Thoracic aorta (tissue), 2 donors: Measurements from ENCODE around the gene SIL1. TPM values are rescaled to one million over a fixed set of nuclear protein-coding genes. Genes with fewer than 3 reads are reported as not detected.

Experiments used
- ATAC-seq: fragments of 150-250 bp; one replicate; pipeline ENCODE4 v1.8.0; 2017; ENCODE audit warnings: low read depth; ENCODE audit not compliant: insufficient number of reproducible peaks, low FRiP score
- DNase-seq: peaks from one replicate; pipeline ENCODE4 v3.0.0-alpha.2; 2020; ENCODE audit warnings: low spot score
- H3K27ac ChIP-seq, 2 donors: fragments of 200-600 bp; sonication (generic); 1 replicate in 1 of 2; 2 replicates in 1 of 2; pipeline ENCODE4 v1.5.1; 2016; ENCODE audit warnings: mild to moderate bottlenecking in 2 of 2, moderate library complexity in 2 of 2
- H3K27me3 ChIP-seq: fragments of 200-600 bp; sonication (generic); replicated peaks from 2 replicates; pipeline ENCODE4 v1.6.0; 2016; ENCODE audit warnings: mild to moderate bottlenecking; ENCODE audit not compliant: insufficient read depth
- H3K36me3 ChIP-seq: fragments of 200-600 bp; sonication (generic); one replicate; pipeline ENCODE4 v1.5.1; 2016
- H3K4me1 ChIP-seq, 2 donors: fragments of 200-600 bp; sonication (generic); 1 replicate in 1 of 2; 2 replicates in 1 of 2; pipeline versions ENCODE4 v1.5.1 to v1.6.0; 2016; ENCODE audit warnings: low read depth in 2 of 2, mild to moderate bottlenecking in 1 of 2; ENCODE audit not compliant: control insufficient read depth in 1 of 2
- H3K4me3 ChIP-seq: fragments of 200-600 bp; sonication (generic); 2 replicates; pipeline ENCODE4 v1.5.1; 2016; ENCODE audit warnings: mild to moderate bottlenecking
- H3K9me3 ChIP-seq: fragments of 200-600 bp; sonication (generic); 2 replicates; pipeline ENCODE4 v1.5.1; 2016
- total RNA-seq, 2 donors: library from RNA; depleted of rRNA; stranded (reverse); fragments of >200 nt; gene quantifications; one replicate each; pipeline versions ENCODE4 v1.1.0 to v1.2.3, GENCODE V29; 2016
- TF ChIP-seq, protein P1 (sequence below): fragments of 200-600 bp; sonication (generic); IDR thresholded peaks from one replicate; pipeline ENCODE4 v1.5.1; 2019; ENCODE audit warnings: antibody characterized with exemption

The SIL1 gene
- total RNA-seq, 2 donors from 2014 or later: 33.1 to 41.2 TPM

DNA sequence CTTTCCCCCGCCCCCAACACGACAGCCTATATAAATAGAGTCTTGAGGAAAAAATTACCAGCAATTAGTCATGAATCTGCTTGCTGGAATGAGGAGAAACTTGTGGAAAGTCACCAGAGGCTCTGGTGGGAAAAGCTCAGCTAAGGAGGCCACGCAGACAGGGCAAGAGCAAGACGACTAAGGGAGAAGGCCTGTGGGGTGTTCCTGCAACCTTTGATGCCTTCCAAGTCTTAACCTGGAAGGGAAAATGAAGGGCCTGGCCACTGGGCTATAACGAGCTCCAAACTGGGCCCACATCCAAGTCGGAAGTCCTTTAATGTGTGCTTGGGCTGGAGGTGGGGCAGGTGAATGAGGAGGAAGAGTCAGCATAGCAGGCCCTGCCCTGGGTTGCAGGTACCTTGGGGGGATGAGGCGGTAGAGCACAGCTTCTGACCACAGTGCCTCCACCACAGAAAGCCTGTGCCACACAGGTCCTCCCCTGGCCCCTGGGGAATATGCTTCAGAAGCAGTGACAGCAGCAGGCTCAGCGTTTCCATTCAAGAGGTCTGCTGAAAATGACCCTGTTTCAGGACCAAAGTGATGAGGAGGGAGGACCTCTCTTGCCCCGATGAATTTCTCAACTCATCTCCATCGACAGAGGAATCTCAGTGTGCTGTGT is 230.2 kb downstream of the SIL1 start:
- Histone ChIP-seq H3K27ac (no peak overlapping the region), H3K27me3 (no peaks in the 10 kb centered on the region), H3K9me3 (no peaks in the 10 kb centered on the region), H3K4me3 (no peak overlapping the region), H3K4me1 (peaks cover 17 to 42% of the 10 kb centered on the region in 2 donors), H3K36me3 (no peaks in the 10 kb centered on the region)
- DNase-seq: no peak
- no peak for ATAC-seq
- TF ChIP-seq, protein P1, sequence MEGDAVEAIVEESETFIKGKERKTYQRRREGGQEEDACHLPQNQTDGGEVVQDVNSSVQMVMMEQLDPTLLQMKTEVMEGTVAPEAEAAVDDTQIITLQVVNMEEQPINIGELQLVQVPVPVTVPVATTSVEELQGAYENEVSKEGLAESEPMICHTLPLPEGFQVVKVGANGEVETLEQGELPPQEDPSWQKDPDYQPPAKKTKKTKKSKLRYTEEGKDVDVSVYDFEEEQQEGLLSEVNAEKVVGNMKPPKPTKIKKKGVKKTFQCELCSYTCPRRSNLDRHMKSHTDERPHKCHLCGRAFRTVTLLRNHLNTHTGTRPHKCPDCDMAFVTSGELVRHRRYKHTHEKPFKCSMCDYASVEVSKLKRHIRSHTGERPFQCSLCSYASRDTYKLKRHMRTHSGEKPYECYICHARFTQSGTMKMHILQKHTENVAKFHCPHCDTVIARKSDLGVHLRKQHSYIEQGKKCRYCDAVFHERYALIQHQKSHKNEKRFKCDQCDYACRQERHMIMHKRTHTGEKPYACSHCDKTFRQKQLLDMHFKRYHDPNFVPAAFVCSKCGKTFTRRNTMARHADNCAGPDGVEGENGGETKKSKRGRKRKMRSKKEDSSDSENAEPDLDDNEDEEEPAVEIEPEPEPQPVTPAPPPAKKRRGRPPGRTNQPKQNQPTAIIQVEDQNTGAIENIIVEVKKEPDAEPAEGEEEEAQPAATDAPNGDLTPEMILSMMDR: no peak

DNA sequence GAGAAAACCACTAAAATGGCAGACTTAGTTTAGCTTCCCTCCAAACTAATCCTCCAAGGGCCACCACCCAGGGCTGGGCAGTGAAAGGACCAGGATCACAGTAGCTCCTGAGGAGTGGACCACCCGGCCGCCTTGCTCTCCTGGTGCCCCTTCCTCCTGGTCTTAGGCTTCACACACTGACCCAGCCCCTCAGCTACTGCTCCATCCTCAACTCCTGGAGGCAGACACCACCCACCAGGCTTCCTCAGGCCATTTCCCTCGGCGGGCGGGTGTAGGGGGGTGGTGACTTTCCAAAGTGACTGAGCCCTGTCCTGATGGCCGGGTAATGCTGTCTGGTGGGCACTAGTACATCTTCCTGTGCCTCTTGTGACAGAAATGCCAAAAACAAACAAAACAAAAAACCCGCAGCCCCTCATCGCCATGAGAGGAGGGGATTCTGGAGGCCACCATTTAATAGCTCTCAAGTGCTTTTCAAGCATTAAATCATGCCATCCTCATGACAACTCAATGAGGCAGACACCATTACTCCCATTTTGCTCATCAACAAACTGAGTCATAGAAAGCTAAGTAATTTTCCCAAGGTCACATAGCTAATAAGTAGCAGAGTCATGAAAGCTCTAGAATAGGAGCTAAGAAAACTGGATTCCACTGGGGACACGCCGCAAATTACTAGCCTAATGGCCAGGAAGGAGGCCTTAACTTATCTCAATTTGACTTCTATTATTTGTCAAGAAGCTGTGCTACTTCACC is 231.8 kb downstream of the SIL1 start:
- Histone ChIP-seq H3K27ac (no peak overlapping the region), H3K4me3 (no peak overlapping the region), H3K9me3 (no peaks in the 10 kb centered on the region), H3K36me3 (no peaks in the 10 kb centered on the region), H3K4me1 (peaks cover 4 to 27% of the 10 kb centered on the region in 2 donors), H3K27me3 (no peaks in the 10 kb centered on the region)
- ATAC-seq (no peak), DNase-seq (no peak)
- TF ChIP-seq, protein P1: no peak

DNA sequence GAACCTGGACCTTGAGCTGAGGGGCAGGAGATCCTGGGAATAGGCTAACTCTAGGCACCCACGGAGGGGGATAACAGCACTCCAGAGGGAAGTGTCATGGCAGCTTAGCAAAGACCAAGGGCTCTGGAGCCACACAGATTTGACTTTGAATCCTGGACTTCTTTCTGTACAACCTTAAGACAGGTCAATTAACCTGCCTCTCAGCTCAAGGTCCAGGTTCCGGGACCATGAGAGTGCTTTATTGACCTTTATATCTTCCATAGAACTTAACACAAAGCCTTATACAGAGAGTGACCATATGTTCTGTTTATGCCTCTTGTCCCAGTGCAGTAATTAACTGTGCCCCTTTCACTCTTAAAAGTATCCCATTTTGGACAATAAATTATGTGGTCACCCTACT is 232.5 kb downstream of the SIL1 start:
- Histone ChIP-seq H3K4me1 (peaks cover 4 to 19% of the 10 kb centered on the region in 2 donors), H3K27me3 (no peaks in the 10 kb centered on the region), H3K4me3 (no peak overlapping the region), H3K27ac (no peak overlapping the region), H3K36me3 (no peaks in the 10 kb centered on the region), H3K9me3 (no peaks in the 10 kb centered on the region)
- TF ChIP-seq, protein P1: no peak
- DNase-seq: no peak
- ATAC-seq: no peak

DNA sequence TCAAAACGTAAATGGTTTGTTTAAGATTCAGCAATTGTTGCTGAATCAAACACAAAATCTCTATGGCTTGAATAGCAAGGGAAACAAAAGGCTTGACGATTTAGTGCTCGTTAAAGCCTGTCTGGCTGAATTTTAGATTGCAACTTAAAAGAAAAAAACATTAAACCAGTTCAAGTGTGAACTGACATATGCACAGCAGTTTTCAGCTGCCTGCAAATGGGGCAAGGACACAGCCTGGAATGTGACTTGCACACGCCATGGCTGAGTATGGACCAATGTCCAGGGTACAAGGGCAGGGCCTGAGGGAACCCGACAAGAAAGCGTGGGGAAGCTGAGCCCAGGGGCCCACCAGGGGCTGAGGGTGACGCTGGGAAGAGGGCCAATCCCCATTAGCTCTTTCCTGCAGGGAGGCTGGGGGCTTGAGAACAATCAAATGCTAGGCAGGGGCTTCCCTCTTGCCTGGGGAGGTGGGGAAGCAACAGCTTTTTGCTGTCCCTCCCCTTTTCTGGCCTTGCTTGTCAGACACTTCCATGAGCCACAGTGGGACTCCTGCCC is 233.4 kb downstream of the SIL1 start:
- H3K27ac ChIP-seq: no peak overlapping the region
- ATAC-seq (no peak), DNase-seq (no peak)
- H3K4me3 ChIP-seq: no peak overlapping the region
- TF ChIP-seq, protein P1: no peak
- no peaks in the 10 kb centered on the region for H3K36me3 ChIP-seq
- no peaks in the 10 kb centered on the region for H3K9me3 ChIP-seq
- H3K27me3 ChIP-seq: no peaks in the 10 kb centered on the region
- peaks cover 4 to 14% of the 10 kb centered on the region in 2 donors for H3K4me1 ChIP-seq

DNA sequence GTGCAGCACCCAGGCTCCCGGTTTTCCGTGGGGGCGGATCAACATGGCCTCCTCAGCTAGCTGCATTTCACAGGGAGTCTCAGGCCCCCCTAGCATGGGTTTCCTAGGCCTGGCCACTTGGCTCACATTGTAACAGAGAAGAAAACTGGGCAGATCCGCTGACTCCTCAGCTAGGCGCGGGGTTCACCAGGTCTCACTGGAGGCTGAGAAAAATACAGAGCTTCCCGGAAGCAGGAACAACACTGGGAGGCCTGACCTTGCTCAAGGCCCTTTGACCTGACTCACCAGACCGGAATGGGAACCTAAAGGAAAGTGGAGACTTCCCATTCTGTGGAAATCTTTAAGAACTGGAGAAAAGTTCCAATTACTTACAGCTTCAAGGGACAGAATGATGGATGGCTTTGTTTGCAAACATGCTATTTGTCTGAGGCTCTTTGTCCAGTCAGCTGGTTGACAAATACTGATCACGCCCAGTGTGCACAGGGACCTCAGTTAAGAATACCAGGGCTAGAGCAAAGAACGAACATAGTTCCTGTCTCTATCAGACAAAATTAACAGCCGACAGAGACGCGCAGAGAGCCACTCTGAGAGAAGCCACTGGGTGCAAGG is 234.3 kb downstream of the SIL1 start:
- H3K4me1 ChIP-seq: peaks cover 4 to 14% of the 10 kb centered on the region in 2 donors
- no peak for DNase-seq
- H3K9me3 ChIP-seq: no peaks in the 10 kb centered on the region
- no peaks in the 10 kb centered on the region for H3K36me3 ChIP-seq
- no peak overlapping the region for H3K4me3 ChIP-seq
- H3K27me3 ChIP-seq: no peaks in the 10 kb centered on the region
- no peak overlapping the region for H3K27ac ChIP-seq
- TF ChIP-seq, protein P1: no peak
- no peak for ATAC-seq
